Esophagus muscularis mucosa (tissue), 4 donors: ENCODE measurements around the gene GALNS. TPM values are rescaled to one million over a fixed set of nuclear protein-coding genes. Genes with fewer than 3 reads are reported as not detected.

ENCODE experiments used
- DNase-seq: peaks from one replicate; pipeline ENCODE4 v3.0.0-alpha.2; 2017; ENCODE audit errors: extremely low spot score
- H3K27ac ChIP-seq, 4 donors: fragments of 200-600 bp; sonication (generic); replicated peaks in 1 of 4; 1 replicate in 3 of 4; 2 replicates in 1 of 4; pipeline ENCODE4 v1.5.1; 2016 to 2019; ENCODE audit warnings: mild to moderate bottlenecking in 1 of 4
- H3K27me3 ChIP-seq, 4 donors: fragments of 200-600 bp; sonication (generic); one replicate each; pipeline versions ENCODE4 v1.5.1 to v1.6.0; 2016 to 2019
- H3K36me3 ChIP-seq, 4 donors: fragments of 200-600 bp; sonication (generic); one replicate each; pipeline ENCODE4 v1.5.1; 2016 to 2019
- H3K4me1 ChIP-seq, 4 donors: fragments of 200-600 bp; sonication (generic); one replicate each; pipeline ENCODE4 v1.5.1; 2016 to 2019
- H3K4me3 ChIP-seq, 4 donors: fragments of 200-600 bp; sonication (generic); 1 replicate in 2 of 4; 2 replicates in 2 of 4; pipeline ENCODE4 v1.5.1; 2016 to 2019; ENCODE audit warnings: mild to moderate bottlenecking in 4 of 4, moderate library complexity in 1 of 4
- H3K9me3 ChIP-seq, 4 donors: fragments of 200-600 bp; sonication (generic); 1 replicate in 3 of 4; 2 replicates in 1 of 4; pipeline ENCODE4 v1.5.1; 2016 to 2019
- CTCF ChIP-seq, 3 experiments: fragments of 200-600 bp in 2 of 3; fragments of 450-650 bp in 1 of 3; sonication (generic) in 2 of 3; IDR thresholded peaks; one replicate each; pipeline ENCODE4 v1.5.1; 2017 to 2019; ENCODE audit warnings: antibody characterized with exemption in 3 of 3, mild to moderate bottlenecking in 2 of 3, moderate library complexity in 1 of 3
- EP300 ChIP-seq: sonication (generic); formaldehyde crosslinking; IDR thresholded peaks from one replicate; pipeline ENCODE4 v1.6.1; 2017; ENCODE audit warnings: antibody characterized with exemption
- POLR2A ChIP-seq: fragments of 450-650 bp; IDR thresholded peaks from one replicate; pipeline ENCODE4 v1.6.1; 2017; ENCODE audit warnings: antibody characterized with exemption, moderate library complexity, mild to moderate bottlenecking, low read depth
- POLR2AphosphoS5 ChIP-seq, 2 donors: sonication (generic); formaldehyde crosslinking; IDR thresholded peaks; one replicate each; pipeline ENCODE4 v1.6.1; 2017; ENCODE audit warnings: antibody characterized with exemption in 2 of 2
- WGBS: methylation state at CpG from one replicate; pipeline ENCODE4 v1.1.5; 2018; 5-methylcytosine and 5-hydroxymethylcytosine counted together
- intact Hi-C: fragments of 100-400 bp; cut with DNase I; formaldehyde crosslinking; loops from one replicate; pipeline ENCODE4 v1.15.1; 2023
- total RNA-seq, 4 donors: library from RNA; depleted of rRNA; stranded (reverse); fragments of >200 nt; gene quantifications; one replicate each; pipeline versions ENCODE4 v1.1.0 to v1.2.1, GENCODE V29; 2016

Gene GALNS
- total RNA-seq, 4 donors from 2014 or later: 9.5 to 19.1 (median 11.0) TPM

GRCh38 chr16:88780142-88781062 is 76.3 kb downstream of the GALNS start:
- WGBS: 68% methylated on average over 13 of the region's 13 CpGs
- no peak for DNase-seq
- Histone ChIP-seq H3K27me3 (no peaks in the 10 kb centered on the region), H3K27ac (peak overlapping the region; percentile 87 to 99 (median 98)), H3K36me3 (no peaks in the 10 kb centered on the region), H3K4me1 (peaks cover 63 to 98% (median 90%) of the 10 kb centered on the region in 4 donors), H3K9me3 (no peaks in the 10 kb centered on the region), H3K4me3 (peak overlapping the region; percentile 9 to 22 (median 20))
- TF ChIP-seq EP300: no peak
- no peak for TF ChIP-seq CTCF (IDR thresholded peaks at IDR 0.05)
- TF ChIP-seq POLR2A: no peak
- no peak for TF ChIP-seq POLR2AphosphoS5 (IDR thresholded peaks at IDR 0.05)
- intact Hi-C loops: no loop called here

- no peaks in the 10 kb centered on the region for H3K36me3 ChIP-seq
- WGBS: 21% methylated on average over 3 of the region's 34 CpGs
- peak overlapping the region; percentile 9 to 22 (median 20) for H3K4me3 ChIP-seq
- H3K4me1 ChIP-seq: peaks cover 69 to 98% (median 96%) of the 10 kb centered on the region in 4 donors
- peak overlapping the region; percentile 87 to 99 (median 98) for H3K27ac ChIP-seq
- intact Hi-C loops: no loop called here
- no peaks in the 10 kb centered on the region for H3K9me3 ChIP-seq
- no peaks in the 10 kb centered on the region for H3K27me3 ChIP-seq
- TF ChIP-seq POLR2A (no peak), POLR2AphosphoS5 (IDR thresholded peaks at IDR 0.05) (peak in 1 of 2 donors; percentile 15)
- DNase-seq: no peak
Measured at GRCh38 chr16:88779406-88780141, 77.2 kb downstream of the GALNS start.

- no peak overlapping the region for H3K4me3 ChIP-seq
- no peaks in the 10 kb centered on the region for H3K9me3 ChIP-seq
- WGBS: 60% methylated on average over 25 of the region's 30 CpGs
- TF ChIP-seq CTCF (IDR thresholded peaks at IDR 0.05): no peak
- intact Hi-C loops: no loop called here
- peak overlapping the region; percentile 87 to 99 (median 98) for H3K27ac ChIP-seq
- no peak for DNase-seq
- H3K4me1 ChIP-seq: peaks cover 75 to 100% (median 100%) of the 10 kb centered on the region in 4 donors
- no peaks in the 10 kb centered on the region for H3K36me3 ChIP-seq
- no peaks in the 10 kb centered on the region for H3K27me3 ChIP-seq
Measured at GRCh38 chr16:88778541-88779065, 78.1 kb downstream of the GALNS start.

DNA sequence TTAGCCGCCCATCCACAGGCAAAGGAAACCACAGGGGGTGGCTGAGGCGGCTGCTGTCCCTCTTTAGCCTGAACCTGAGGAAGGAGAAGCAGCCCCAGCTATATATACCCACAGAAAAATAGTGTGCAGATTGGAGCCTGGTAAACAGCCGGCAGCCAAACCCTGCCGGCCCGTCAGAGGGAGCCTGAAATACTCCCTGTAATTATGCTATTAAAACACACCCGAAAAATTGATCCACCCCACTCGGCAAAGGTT is 78.5 kb downstream of the GALNS start:
- WGBS: 54% methylated on average over 7 of the region's 7 CpGs
- TF ChIP-seq POLR2A: no peak
- TF ChIP-seq CTCF (IDR thresholded peaks at IDR 0.05): no peak
- TF ChIP-seq POLR2AphosphoS5 (IDR thresholded peaks at IDR 0.05): no peak
- TF ChIP-seq EP300: no peak
- intact Hi-C loops: no loop called here
- Histone ChIP-seq H3K36me3 (no peaks in the 10 kb centered on the region), H3K27ac (peak overlapping the region; percentile 87 to 99 (median 98)), H3K27me3 (no peaks in the 10 kb centered on the region), H3K9me3 (no peaks in the 10 kb centered on the region), H3K4me1 (peaks cover 78 to 100% (median 100%) of the 10 kb centered on the region in 4 donors), H3K4me3 (no peak overlapping the region)
- no peak for DNase-seq
